HG03442 (cell line): ENCODE data around the gene AHCYL2.
"Not testable (repeated sequence)": the region's sequence is repeated elsewhere in the genome, so short reads cannot be mapped to it uniquely, and the experiment has no call there.

Experiments used
- ATAC-seq: cut with Tn5 transposase; IDR thresholded peaks from one replicate; pipeline ENCODE4 v1.9.1; 2021; ENCODE audit warnings: mild to moderate bottlenecking, moderate library complexity; ENCODE audit not compliant: unreplicated experiment

The AHCYL2 gene

DNA sequence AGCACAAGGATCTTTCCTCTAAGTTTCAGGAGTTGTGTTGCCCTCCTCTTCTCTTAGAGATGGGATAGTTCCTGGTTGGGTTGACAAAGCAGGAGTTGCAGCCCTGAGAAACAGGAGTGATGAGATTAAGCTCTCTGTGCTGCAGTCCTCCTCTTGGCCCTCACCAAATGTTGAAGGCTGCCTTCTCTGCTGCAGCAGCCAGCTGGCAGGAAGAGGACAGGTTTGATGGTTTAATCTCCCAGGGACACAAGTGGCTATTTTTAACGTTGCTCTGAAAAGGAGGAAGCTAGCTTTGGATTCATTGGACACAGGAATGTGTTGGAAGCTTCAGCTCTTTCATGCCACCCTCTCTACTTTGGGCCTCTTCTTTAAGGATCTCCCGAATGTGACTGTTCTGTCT lies 218.8 kb downstream of the AHCYL2 start:
- no peak for ATAC-seq

DNA sequence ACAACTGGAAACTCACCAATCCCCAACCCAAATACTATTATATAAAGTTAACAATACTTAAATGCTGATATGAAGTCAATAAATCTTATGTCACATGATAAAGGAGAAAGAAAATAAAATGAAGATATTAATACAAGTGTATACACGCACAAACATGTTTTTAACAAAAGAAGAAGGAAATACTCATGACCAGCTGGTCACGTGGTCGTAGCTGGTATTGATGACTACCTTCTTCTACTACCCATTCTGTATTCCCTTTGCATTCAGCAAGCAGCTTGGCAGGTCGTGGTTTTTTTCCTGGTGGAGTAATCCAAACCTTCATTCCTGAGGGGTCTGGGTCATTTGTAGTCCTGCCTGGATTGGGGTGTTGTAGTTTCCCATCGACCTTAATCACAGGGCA lies 219.9 kb downstream of the AHCYL2 start:
- not testable (repeated sequence) for ATAC-seq

DNA sequence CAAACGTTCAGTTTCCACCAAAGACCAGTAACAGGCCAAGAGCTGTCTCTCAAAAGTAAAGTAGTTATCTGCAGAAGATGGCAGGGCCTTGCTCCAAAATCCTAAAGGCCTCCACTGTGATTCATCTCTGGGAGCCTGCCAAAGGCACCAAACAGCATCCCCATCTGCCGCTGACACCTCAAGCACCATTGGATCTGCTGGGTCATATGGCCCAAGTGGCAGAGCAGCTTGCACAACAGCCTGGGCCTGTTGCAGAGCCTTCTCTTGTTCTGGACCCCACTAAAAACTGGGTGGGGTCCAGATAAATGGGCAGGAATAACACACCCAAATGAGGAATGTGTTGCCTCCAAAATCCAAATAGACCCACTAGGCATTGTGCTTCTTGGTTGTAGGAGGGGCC lies 222.1 kb downstream of the AHCYL2 start:
- not testable (repeated sequence) for ATAC-seq

DNA sequence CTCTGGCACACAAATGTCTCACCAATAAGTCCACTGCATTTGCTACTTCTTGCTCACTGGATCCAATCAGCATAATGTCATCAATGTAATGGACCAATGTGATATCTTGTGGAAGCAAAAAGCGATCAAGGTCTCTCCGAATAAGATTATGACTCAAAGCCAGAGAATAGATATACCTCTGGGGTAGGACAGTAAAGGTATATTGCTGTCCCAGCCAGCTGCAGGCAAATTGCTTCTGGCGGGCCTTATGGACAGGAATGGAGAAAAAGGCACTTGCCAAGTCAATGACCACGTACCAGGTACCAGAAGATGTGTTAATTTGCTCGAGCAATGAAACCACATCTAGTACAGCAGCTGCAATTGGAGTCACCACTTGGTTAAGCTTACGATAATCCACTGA lies 222.6 kb downstream of the AHCYL2 start:
- ATAC-seq, result not testable (repeated sequence)

DNA sequence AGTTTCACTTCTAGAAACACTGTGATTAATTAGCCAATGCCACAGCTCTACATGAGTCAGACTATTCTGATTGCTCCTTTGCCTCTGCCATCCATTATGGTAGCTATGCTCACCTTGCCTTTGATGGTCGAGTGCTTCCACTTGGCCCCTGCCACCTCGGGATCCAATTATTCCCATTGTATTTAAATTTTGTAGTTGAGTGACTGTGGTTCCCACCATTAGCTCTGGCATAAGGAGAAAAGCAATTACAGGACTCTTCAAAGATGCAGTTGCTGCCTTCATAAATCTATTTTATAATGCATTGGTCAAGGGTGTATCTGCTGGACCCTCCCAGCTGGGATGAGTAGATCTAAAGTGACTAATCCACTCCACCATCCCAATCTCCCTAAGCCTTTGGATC lies 223.8 kb downstream of the AHCYL2 start:
- not testable (repeated sequence) for ATAC-seq

DNA sequence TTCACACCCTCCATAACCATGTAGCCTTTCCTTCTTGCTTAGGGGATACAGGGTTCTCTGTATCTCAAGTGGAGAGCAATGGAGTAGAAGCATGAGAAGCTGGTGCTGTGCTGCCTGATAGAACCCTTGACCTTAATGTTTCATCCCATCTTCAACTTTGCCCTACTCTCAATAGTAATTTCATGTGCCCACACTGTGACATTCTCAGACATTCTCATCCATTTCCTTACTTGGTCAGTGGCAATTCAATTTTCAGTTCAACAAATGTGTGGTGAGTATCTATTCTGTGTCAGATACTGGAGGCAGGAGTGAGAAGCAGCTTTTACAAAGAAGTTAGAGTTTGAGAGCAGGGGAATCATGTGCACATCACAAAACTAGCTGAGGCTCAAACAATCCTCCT lies 225.5 kb downstream of the AHCYL2 start:
- no peak for ATAC-seq

DNA sequence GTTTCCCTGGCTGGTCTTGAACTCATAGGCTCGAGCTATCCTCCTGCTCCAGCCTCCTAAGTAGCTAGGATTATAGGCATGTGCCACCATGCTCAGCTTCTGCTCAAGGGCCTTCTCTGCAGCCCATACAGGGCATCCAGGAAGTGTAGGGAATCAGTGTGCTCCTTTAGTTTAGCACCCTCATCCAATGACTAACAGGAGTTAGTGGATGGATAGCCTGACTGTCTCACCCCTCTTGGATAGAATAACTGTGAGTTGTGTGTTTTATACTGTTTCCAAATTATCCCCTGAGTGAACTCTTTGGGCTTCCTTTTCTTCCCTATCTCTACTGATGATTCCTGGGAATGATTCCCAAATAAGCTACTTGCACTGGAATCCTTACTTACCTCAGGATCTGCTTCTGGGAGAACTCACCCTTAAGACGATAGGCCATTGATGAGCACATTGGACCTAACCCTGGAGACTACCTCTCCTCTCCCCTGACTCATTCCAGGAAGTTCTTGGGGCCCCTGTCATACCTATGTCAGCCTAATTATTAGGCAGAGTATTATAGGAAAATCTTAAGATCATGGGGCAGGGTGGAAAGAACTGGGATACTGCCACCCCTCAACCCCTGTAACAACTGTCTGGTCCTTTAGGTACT lies 227.9 kb downstream of the AHCYL2 start:
- ATAC-seq, result no peak

DNA sequence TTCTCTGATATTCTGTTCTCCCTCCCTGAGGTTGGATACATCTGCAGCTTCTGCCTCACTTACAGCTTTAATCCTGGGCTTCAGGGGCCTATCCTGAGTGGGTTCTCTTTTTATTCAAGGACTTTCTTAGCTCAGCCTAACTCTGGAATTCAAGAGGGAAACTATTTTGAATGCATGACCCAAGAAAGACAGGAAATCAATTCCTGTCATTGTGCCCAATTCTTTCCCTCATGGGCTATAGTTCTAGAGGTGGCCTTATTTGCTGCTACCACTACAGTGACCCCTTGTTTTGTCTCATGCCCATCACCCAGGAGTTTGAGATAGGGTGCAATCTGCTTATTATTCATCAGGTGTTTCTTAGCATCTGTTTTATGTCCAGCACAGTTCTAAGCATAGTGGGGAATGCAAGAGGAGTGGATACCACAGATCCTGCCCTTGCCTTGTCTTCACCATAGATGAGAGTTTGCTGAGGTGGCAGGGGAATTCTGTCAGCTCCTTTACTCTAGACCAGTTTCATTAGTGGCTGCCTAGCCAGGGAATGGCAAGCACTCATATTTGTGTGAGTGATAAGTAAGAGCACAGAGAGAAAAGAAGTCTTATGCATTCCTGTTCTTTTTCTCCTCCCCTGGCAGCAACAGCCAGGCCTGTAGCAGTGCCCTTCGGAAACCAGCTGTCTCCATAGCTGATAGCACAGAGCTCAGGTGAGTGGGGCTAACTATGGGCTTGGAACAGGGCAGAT lies 228.8 kb downstream of the AHCYL2 start:
- ATAC-seq, result no peak

DNA sequence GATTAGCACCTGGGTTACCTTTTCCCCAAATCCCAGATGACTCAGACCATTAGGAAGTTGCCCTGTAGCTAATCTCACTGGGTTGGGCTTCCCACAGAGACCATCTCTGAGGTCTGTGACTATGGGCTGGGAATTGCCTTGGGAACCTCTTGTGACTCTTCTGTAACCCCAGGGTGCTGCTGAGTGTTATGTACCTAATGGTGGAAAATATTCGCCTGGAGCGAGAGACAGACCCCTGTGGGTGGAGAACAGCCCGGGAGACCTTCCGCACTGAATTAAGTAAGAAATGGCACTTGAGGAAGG lies 229.4 kb downstream of the AHCYL2 start:
- ATAC-seq, result no peak

DNA sequence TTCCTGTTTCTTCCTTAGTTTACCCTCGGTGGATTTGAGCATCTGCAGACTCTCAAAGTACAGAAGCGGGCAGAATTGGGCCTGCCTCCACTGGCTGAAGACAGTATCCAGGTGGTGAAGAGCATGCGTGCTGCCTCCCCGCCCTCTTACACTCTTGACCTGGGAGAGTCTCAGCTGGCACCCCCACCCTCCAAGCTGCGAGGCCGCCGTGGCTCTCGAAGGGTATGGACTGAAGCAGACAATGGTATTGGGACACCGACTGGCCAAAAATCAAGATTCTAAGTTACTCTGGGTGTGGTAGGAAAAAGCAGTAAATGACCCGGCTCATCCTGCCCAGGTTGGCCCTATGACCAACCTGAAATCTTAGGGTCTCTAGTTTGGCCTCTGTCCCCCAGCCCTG lies 231.6 kb downstream of the AHCYL2 start:
- no peak for ATAC-seq

DNA sequence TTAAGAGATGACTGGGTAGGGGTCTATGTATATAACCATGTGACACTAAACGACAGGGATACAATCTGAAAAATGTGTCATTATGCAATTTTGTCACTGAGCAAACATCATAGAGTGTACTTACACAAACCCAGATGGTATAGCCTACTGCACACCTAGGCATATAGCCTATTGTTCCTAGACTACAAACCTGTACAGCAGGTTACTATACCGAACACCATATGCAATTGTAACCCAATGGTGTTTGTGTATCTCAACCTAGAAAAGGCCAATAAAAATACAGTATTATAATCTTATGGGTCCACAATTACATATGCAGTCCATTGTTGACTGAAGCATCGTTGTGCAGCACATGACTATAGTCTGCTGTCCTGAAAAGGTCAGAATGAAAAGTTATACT lies 232.3 kb downstream of the AHCYL2 start:
- ATAC-seq, result no peak

DNA sequence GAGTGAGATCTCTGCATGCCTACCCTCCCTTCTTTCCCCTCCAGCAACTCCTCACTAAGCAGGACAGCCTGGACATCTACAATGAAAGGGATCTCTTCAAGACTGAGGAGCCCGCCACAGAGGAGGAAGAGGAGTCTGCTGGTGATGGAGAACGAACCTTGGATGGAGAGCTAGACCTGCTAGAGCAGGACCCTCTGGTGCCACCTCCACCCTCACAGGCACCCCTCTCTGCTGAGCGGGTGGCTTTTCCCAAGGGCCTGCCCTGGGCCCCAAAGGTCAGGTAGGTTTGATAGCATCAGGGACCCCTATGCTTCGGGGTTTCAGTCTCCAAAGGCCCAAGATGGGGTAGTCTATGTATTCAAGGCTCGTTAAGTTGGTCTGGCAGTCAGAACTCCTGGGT lies 233.3 kb downstream of the AHCYL2 start:
- no peak for ATAC-seq

DNA sequence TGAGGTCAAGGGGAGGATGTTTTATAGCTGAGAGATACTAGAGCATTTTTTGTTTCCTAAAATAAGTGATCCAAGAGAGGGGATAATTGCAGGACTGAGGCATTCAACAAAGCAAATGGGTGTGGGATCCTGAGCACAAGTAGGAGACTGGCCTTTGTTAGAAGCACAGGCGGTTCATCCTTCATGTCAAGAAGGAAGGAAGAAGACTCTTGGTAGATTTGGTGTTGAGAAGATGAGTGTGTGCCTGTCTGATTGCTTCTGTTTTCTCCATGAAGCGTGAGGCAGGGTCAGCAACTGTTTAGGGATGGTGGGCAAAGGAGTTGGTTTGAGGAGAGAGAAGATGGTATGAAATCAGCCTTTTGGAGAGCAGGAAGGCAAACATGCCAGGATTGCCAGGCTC lies 237.0 kb downstream of the AHCYL2 start:
- ATAC-seq, result no peak

DNA sequence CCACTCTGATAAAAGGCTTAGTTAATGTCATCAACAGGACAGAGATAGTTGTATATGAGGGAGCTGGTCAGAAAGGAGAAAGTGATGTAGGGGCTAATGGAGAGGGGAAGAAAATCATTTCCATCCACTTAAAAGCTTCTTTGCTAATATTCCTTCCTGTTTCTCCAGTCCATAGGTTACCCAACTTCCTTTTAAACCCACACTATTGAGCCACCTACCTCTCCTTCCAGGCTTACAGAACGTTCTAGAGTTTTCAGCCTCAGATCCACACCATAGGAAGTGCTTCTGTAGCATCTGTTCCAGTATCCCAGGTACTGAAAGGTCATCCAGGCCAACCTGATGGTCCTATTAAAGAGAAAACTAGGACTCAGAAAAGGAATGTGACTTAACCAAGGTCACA lies 237.6 kb downstream of the AHCYL2 start:
- ATAC-seq, result no peak

DNA sequence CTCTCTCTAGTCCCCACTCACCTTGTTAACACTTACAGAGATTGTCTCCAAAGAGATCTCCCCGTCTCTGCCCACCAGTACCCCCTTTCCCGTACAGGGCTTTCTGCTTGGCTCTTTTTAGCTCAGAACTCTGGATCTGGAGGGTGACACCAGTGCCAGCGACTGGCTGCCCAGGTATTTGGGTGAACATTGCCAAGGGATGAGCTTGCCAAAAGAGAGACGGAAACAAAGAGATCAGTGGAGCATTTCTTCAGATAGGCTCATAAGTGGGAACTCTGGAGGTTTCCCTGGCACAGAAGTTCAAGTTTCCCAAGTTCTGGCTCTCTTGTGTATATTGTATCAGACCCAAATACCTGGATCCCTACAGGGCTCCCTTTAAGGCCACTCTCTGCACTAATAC lies 239.4 kb downstream of the AHCYL2 start:
- no peak for ATAC-seq

DNA sequence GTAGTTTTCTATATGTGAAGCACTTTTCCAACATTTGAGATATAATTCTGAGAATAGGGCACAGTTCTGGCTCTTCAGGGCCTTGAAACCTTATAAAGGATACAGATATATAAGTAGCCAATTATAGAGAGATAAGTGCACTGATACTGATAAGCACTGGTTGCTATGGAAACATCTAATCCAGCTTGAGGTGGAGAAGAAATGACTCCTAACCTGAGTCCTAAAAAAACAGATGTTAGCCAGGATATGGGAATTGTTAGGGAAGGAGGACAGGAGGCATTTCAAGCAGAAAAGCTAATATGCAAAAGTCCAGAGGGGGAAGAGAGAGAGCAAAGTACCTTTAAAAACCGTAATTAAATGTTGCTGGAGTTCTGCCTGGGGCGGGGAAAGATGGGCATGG lies 240.2 kb downstream of the AHCYL2 start:
- no peak for ATAC-seq

DNA sequence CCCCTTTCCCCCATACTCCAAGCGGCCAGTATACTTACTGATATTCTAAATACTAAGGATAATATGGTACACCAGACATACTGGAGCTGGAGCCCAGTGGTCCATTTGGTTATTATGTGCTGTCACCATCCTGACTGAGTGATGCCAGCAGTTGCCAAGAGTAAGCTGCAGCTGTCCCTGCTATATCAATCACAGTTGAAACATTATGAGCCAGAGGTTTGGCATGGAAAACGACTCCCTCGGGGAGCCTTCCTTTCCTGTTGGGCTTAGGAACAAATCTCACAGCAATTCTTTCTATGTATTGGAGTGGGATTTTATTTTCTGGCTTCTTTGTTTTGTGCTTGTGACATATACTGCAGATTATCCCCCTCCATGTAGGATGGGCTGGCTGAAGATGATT lies 242.0 kb downstream of the AHCYL2 start:
- ATAC-seq, result no peak

DNA sequence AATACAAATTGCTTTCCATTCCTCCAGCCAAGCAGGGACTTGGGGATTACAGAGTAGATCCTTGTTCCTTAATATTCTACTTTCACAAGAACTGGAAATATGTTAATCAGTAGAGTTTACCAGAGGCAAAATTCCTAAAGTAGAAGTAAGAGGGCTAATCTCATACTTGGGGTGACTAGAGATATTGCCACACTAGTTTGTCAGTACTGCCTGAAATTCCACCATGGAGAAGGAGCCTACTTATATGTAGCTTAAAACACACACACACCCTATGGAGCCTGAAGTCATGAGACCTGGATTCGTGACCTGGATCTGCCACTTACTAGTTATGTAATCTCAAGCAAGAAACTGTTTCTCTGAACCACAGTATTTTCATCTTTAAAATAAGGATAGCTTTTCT lies 243.3 kb downstream of the AHCYL2 start:
- ATAC-seq, result no peak

DNA sequence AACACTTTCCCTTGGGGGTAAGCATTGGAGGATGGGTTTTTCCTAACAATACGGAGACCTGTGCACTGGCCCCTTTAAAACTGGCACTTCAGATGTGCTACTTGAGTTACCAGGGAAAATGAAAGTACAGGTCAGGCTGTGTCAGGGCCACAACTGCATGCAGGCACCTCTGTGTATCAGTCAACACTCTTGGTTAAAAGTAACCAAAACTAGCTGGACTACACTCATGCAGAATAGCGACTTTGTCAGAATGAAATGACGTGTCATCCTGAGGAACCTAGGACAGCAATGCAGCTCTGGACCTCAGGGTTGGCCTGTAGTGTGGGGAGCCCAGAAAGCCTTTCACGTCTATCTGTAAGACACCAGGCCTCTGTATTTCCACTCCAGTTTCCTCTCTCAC lies 243.7 kb downstream of the AHCYL2 start:
- no peak for ATAC-seq

DNA sequence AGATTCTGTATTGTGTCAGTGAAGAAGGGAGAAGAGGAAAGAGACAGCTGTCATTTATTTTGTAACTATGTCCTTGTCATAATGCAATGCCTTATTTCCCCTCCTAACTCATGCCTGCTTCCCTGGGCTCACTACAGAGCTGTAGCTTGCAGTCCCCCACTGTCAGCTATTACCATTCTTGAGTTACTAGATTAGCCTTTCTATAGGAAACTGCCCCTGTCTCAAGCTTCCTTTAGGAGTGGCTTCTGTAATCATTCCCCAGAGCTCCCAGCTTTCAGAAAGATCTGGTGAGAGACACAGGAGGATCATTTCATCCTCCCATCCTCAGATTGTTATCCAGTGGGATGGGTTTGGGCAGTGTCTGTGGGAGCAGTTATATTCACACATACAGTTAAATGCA lies 245.1 kb downstream of the AHCYL2 start:
- ATAC-seq, result no peak

DNA sequence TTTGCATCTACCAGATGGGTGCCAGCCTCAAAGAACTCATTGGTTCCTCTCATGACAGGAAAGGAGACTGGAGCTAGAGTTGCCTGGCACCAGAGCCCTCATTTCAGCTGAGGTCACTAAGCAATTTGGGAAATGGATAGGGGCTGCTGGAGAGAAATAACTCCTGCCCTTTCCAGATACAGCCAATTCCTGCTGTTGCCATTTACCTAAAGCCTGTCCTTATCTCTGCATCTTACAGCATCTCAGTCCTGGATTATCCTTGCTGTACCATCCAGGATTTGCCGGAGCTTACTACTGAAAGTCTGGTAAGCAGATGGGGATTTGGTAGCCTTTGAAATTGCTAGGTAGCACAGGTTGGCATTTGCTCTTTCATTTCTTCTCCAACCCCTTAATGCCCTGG lies 245.6 kb downstream of the AHCYL2 start:
- no peak for ATAC-seq

DNA sequence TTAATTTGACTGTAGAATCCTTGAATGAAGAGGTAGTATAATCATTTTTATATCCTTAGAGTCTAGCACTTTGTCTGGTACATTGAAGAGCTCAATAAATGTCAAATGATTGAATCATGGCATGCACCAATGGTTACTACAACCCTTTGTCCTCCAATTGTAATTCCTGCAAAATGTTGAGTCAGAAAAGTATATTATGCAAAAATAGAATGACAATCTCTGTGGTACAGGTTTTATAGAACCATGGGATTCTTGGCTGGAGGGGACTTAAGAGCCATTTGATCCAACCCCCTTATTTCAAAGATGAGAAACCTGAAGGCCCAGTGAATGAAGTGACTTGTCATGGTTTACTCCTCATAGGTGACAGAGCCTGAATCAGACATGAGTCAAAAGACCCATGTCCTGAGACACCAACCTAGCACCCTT lies 246.6 kb downstream of the AHCYL2 start:
- no peak for ATAC-seq

DNA sequence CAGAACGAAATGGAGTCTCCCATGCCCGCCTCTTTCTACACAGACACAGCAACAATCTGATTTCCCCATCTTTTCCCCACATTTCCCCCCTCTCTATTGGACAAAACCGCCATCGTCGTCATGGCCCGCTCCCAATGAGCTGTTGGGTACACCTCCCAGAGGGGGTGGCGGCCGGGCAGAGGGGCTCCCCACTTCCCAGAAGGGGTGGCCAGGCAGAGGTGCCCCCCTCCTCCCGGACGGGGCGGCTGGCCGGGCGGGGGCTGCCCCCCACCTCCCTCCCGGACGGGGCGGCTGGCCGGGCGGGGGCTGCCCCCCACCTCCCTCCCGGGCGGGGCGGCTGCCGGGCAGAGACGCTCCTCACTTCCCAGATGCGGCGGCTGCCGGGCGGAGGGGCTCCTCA lies 251.1 kb downstream of the AHCYL2 start:
- not testable (repeated sequence) for ATAC-seq
